PFSK-1 (cell line): ENCODE results near the gene E2F4.

Experiments
- POLR2AphosphoS5 ChIP-seq: IDR thresholded peaks from 2 replicates; pipeline ENCODE4 v1.6.1; 2012; ENCODE audit warnings: low read depth, mild to moderate bottlenecking, control low read depth, low read length, moderate library complexity
- TAF1 ChIP-seq: IDR thresholded peaks from 2 replicates; pipeline ENCODE4 v1.6.1; 2012; ENCODE audit warnings: low read length, control low read depth, borderline replicate concordance; ENCODE audit not compliant: insufficient read depth
- TF ChIP-seq, protein P1 (sequence below), 2 experiments: IDR thresholded peaks; 2 replicates each; pipeline versions ENCODE4 v1.6.1 to v1.8.0; 2011 to 2012; ENCODE audit warnings: low read depth in 2 of 2, low read length in 2 of 2, control low read depth in 1 of 2, inconsistent platforms in 1 of 2, mild to moderate bottlenecking in 1 of 2, moderate library complexity in 1 of 2; ENCODE audit not compliant: insufficient read depth in 1 of 2

DNA sequence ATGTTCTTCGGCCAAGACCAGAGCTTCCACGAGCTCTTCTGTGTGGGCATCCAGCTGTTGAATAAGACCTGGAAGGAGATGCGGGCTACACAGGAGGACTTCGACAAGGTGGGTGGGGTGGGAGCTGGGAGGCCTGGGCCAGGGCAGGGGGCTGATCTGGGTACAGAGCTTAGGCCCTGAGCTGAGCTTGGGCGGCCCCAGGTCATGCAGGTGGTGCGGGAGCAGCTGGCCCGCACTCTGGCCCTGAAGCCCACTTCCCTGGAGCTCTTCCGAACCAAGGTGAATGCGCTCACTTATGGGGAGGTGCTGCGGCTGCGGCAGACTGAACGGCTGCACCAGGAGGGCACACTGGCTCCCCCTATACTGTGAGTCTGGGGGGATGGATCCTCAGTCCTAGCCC, 10.5 kb downstream of the E2F4 start:
- no peak for TF ChIP-seq TAF1
- no peak for TF ChIP-seq POLR2AphosphoS5
- TF ChIP-seq, protein P1, sequence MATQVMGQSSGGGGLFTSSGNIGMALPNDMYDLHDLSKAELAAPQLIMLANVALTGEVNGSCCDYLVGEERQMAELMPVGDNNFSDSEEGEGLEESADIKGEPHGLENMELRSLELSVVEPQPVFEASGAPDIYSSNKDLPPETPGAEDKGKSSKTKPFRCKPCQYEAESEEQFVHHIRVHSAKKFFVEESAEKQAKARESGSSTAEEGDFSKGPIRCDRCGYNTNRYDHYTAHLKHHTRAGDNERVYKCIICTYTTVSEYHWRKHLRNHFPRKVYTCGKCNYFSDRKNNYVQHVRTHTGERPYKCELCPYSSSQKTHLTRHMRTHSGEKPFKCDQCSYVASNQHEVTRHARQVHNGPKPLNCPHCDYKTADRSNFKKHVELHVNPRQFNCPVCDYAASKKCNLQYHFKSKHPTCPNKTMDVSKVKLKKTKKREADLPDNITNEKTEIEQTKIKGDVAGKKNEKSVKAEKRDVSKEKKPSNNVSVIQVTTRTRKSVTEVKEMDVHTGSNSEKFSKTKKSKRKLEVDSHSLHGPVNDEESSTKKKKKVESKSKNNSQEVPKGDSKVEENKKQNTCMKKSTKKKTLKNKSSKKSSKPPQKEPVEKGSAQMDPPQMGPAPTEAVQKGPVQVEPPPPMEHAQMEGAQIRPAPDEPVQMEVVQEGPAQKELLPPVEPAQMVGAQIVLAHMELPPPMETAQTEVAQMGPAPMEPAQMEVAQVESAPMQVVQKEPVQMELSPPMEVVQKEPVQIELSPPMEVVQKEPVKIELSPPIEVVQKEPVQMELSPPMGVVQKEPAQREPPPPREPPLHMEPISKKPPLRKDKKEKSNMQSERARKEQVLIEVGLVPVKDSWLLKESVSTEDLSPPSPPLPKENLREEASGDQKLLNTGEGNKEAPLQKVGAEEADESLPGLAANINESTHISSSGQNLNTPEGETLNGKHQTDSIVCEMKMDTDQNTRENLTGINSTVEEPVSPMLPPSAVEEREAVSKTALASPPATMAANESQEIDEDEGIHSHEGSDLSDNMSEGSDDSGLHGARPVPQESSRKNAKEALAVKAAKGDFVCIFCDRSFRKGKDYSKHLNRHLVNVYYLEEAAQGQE (IDR thresholded peaks at IDR 0.05; ENCODE audit: insufficient read depth in 1 of 2, low read depth in 2 of 2, low read length in 2 of 2): no peak
